ENCODE results near the gene EMC10.

The EMC10 gene

GRCh38 chr19:50501568-50502475 lies 25.5 kb downstream of the EMC10 start:
- peaks cover 1% of the 10 kb centered on the region for H3K4me1 Mint-ChIP-seq (ENCODE audit: low read depth)
- H3K27me3 Mint-ChIP-seq = no peaks in the 10 kb centered on the region
- peaks cover 15% of the 10 kb centered on the region for H3K36me3 Mint-ChIP-seq (ENCODE audit: low read depth)
- H3K9me3 Mint-ChIP-seq = no peaks in the 10 kb centered on the region
- no peak overlapping the region for H3K4me3 Mint-ChIP-seq
- H3K27ac Mint-ChIP-seq = no peak overlapping the region
- intact Hi-C loops (cut with micrococcal nuclease) = no loop called here

DNA sequence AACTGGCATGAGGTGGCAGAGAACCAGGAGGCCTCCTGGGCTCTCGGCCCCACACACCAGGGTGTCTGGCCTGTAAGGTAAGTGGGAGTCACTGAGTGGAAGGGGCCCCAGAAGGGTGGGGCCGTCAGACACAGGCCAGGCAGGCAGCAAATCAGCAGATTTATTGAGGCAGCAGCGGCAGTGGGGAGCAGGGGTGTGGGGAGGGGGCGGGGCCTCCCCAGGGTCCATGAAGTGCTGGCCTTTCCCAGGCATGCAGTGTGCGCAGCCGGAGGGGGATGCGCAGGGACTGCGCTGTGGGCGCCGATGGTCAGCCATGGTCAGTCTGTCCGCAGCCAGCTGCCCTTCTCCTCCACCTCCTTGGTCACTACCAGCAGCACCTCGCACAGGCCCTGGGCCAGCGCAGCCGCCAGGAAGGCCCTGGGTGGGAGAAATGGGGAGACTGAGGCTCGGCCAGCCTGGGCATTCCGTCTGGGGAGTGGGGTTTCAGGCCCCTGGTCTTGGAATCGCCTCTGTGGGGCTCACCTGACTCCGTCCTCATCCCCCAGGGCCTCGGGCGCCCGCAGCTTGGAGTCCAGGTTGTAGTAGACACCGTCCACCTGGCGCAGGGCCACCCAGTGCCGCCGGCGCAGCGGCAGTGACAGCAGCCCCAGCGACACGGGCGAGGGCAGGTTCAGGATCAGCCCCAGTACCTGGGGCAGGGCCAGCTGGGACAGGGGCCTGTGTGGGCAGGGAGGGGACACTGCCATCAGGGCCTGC lies 29.7 kb downstream of the EMC10 start:
- Mint-ChIP-seq H3K4me3 (no peak overlapping the region), H3K9me3 (no peaks in the 10 kb centered on the region), H3K36me3 (ENCODE audit: low read depth) (peaks cover 50% of the 10 kb centered on the region), H3K27me3 (no peaks in the 10 kb centered on the region), H3K4me1 (ENCODE audit: low read depth) (peaks cover 34% of the 10 kb centered on the region), H3K27ac (no peak overlapping the region)
- intact Hi-C loops (cut with micrococcal nuclease) = no loop called here

GRCh38 chr19:50506700-50507099 lies 30.4 kb downstream of the EMC10 start:
- Mint-ChIP-seq H3K27me3 (no peaks in the 10 kb centered on the region), H3K9me3 (no peaks in the 10 kb centered on the region), H3K4me3 (no peak overlapping the region), H3K4me1 (ENCODE audit: low read depth) (peaks cover 41% of the 10 kb centered on the region), H3K36me3 (ENCODE audit: low read depth) (peaks cover 53% of the 10 kb centered on the region), H3K27ac (no peak overlapping the region)
- intact Hi-C loops (cut with micrococcal nuclease) = no loop called here

DNA sequence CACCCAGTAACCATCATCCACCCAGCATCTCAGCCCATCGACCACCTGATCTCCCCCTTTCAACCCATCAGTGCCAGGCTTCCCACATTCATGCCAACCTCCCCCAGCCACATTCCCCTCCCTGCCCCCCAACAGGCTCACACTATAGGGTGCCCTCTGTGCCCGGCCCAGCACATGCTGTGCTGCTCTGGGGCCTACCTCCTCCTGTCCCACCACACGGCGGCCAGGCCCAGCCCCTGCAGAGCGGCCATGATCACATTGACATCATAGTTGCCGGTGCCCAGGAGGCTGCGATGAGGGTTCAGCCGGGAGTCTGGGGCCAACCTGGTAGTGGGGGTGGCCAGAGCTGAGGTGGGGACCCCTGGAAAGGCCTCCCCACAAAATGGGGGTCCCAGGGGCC lies 31.1 kb downstream of the EMC10 start:
- Mint-ChIP-seq H3K4me3 (no peak overlapping the region), H3K27ac (no peak overlapping the region), H3K4me1 (ENCODE audit: low read depth) (peaks cover 42% of the 10 kb centered on the region), H3K27me3 (no peaks in the 10 kb centered on the region), H3K9me3 (no peaks in the 10 kb centered on the region), H3K36me3 (ENCODE audit: low read depth) (peaks cover 53% of the 10 kb centered on the region)
- intact Hi-C loops (cut with micrococcal nuclease) = no loop called here

DNA sequence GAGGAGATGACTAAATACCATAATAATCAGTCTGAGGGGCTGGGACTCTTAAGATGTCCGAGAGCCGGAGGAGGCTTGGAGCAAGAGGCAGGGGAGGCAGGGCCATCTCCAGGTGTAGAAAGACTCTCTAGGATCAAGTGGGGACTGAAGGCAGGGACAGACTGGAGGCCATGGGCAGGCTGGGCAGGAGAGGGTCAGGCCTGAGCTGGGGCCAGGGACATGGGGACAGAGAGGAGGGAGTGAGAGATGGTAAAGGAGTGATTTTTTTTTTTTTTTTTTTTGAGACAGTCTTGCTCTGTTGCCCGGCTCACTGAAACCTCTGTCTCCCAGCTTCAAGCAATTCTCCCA lies 32.5 kb downstream of the EMC10 start:
- peak overlapping the region; percentile 8 for H3K27ac Mint-ChIP-seq
- H3K9me3 Mint-ChIP-seq = no peaks in the 10 kb centered on the region
- H3K36me3 Mint-ChIP-seq (ENCODE audit: low read depth) = peaks cover 53% of the 10 kb centered on the region
- peaks cover 6% of the 10 kb centered on the region for H3K27me3 Mint-ChIP-seq
- intact Hi-C loops (cut with micrococcal nuclease) = no loop called here
- H3K4me1 Mint-ChIP-seq (ENCODE audit: low read depth) = peaks cover 42% of the 10 kb centered on the region
- H3K4me3 Mint-ChIP-seq = no peak overlapping the region

DNA sequence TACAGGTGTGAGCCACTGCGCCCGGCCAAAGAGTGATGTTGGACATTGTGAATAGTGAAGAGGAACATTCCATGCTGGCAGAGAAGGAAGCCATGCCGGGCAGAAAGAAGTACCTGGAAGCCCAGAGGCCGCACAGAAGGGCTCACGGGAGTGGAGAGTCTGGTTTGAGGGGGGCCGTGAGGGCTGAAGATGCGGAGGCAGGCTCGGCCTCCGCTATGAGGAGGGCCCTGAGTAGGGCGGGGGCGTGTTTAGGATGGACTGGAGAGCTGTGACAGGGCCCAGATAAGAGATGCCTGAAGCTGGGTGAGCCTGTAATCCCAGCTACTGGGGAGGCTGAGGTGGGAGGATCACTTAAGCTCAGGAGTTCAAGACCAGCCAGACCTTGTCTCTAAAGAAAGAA lies 33.1 kb downstream of the EMC10 start:
- intact Hi-C loops (cut with micrococcal nuclease) = no loop called here
- peaks cover 42% of the 10 kb centered on the region for H3K4me1 Mint-ChIP-seq (ENCODE audit: low read depth)

DNA sequence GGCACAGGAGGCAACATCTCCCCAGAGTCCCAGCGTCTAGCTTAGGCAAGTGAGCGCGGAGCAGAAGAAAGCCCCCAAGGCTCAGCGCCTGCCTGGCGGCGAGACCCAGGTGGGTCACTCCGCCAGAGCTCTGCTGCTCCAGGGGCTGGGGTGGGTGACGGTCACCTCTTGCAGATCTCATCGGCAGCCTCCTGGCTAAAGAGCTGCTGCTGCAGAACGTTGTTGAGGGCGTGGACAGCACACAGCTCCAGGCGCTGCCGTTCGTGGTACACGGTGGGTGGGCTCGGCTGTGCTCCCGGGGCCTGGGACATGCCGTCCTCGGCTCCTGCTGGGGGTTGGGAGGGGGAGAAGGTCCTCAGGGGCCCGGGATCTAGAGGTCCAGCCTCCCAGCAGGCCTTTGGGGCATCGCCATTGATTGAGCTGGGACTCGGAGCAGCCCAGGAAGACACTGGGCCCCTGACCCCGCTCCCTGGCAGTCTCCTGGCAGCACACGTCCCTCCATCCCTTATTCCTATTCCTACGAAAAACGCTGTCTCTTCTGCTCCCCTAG lies 33.9 kb downstream of the EMC10 start:
- Mint-ChIP-seq H3K4me3 (peak overlapping the region; percentile 72), H3K27ac (peak overlapping the region; percentile 84), H3K36me3 (ENCODE audit: low read depth) (peaks cover 53% of the 10 kb centered on the region), H3K9me3 (no peaks in the 10 kb centered on the region), H3K4me1 (ENCODE audit: low read depth) (peaks cover 42% of the 10 kb centered on the region), H3K27me3 (peaks cover 18% of the 10 kb centered on the region)
- intact Hi-C loops (cut with micrococcal nuclease) = no loop called here

More for the DNA sequence above, 33.1 kb downstream of the EMC10 start:
- Mint-ChIP-seq H3K9me3 (no peaks in the 10 kb centered on the region), H3K27ac (no peak overlapping the region), H3K4me3 (no peak overlapping the region), H3K36me3 (ENCODE audit: low read depth) (peaks cover 53% of the 10 kb centered on the region), H3K27me3 (peaks cover 11% of the 10 kb centered on the region)

DNA sequence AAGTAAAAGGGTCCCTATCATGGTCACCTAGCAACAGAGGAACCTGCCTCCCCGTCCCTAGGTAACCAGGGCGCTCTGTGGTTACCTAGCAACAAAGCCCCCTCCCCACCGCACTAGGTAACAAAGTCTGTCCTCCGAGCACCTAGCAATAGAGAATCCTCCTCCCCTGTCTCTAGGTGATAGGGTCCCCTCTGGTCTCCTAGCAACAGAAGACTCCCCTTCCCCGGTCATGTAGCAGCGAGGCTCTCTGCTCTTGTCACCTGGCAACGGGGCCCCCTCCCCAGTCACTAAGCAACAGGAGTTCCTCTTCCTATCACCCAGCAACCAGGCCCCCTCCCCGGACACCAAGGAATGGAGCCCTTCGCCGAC lies 34.4 kb downstream of the EMC10 start:
- Mint-ChIP-seq H3K36me3 (ENCODE audit: low read depth) (peaks cover 50% of the 10 kb centered on the region), H3K4me3 (peak overlapping the region; percentile 72), H3K27ac (peak overlapping the region; percentile 84), H3K9me3 (no peaks in the 10 kb centered on the region), H3K27me3 (peaks cover 22% of the 10 kb centered on the region), H3K4me1 (ENCODE audit: low read depth) (peaks cover 42% of the 10 kb centered on the region)
- intact Hi-C loops (cut with micrococcal nuclease) = loop anchor here (1.0 kb wide), 1 partner anchor 34 kb away; the partner anchor contains the start of genes EMC10 and GARIN5A

DNA sequence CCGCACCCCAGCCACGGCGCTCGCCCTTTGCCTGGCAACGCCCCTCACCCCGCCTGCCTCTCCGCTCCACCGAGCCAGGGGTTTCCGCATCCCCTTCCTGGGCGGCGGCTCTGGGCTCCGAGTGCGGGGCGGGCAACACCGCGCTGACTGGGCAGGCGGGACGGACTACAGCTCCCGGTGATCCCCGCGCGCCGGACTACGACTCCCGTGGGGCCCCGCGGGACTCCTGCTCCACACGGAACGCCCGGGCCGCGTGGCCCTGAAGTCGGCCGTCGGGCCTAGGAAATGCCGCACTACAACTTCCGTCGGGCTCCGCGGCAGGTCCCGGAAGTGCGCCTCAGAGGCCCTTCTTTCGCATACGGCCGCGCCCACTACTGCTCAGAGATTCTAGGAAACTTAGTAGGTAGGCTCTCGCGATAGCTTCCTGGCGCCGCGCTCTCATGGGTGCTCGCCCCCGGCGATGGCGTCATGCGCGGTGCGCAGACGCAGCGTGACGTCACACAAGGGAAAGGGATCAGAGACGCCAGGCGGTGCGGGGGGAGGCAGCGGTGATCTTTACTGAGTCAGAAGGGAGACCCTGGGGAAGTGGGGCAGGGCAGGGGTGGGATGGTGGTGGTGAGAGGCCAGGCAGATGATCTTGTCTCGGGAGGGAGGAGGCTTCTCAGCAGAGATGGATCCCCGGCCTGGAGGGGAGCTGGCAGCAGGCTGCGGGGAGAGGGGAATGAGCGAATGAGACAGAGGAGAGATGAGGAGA lies 34.9 kb downstream of the EMC10 start, which contains the start of gene JOSD2:
TSS of gene JOSD2 (minus strand) at position 123 of the 754 bp plus-strand sequence. CDS start 760 bp downstream, outside the sequence.
- peaks cover 28% of the 10 kb centered on the region for H3K27me3 Mint-ChIP-seq

DNA sequence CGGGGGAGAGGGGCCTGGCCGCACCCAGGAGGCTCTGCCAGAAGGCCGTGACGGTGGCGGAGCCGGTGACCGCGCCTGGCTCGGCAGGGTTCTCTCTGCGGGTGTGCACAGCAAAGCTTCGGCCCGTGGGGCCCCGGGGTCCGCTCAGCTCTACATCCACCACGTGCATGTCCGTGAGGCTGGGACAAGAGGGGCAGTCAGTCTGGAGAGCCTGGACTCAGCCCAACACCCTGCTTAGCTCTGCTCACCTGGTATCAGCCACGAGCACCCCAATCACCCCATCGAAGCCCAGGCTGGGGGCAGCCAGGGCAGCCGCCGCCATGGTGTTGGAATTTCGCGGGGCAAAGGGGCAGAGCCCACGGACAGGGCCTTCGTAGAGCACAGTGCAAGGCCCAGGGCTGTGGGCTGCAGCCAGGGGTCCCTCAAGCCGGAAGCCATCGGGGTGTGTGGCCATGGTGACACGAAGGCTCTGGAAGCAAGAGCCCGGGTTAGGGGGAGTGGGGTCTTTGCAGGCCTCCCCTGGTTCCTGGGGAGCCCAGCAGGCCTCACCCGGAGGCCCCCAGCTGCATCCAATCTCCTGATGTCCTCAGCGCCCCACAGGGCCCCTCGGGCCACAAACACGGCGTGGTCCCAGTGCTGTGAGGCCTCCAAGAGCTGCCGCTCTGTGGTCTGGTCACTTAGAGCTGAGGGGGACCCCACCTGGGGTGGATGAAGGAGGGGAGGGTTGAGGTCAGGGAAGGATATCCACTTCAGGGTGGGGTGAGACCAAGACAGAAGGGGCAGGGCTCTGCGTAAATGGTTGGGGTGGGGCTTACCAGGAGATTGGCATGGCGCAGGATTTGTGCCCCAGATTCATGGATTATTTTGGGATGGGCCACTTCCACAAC lies 36.0 kb downstream of the EMC10 start:
- intact Hi-C loops (cut with micrococcal nuclease) = no loop called here
- peak overlapping the region; percentile 84 for H3K27ac Mint-ChIP-seq
- H3K9me3 Mint-ChIP-seq = no peaks in the 10 kb centered on the region
- H3K4me3 Mint-ChIP-seq = peak overlapping the region; percentile 72
- H3K27me3 Mint-ChIP-seq = peaks cover 32% of the 10 kb centered on the region
- H3K4me1 Mint-ChIP-seq (ENCODE audit: low read depth) = peaks cover 36% of the 10 kb centered on the region
- peaks cover 33% of the 10 kb centered on the region for H3K36me3 Mint-ChIP-seq (ENCODE audit: low read depth)

More for the DNA sequence above, 34.9 kb downstream of the EMC10 start, which contains the start of gene JOSD2:
- Mint-ChIP-seq H3K27ac (peak within 1 kb of the TSS; percentile 84), H3K9me3 (no peaks in the 10 kb centered on the region), H3K36me3 (ENCODE audit: low read depth) (peaks cover 44% of the 10 kb centered on the region), H3K4me3 (peak within 1 kb of the TSS; percentile 72), H3K4me1 (ENCODE audit: low read depth) (peaks cover 42% of the 10 kb centered on the region)
- intact Hi-C loops (cut with micrococcal nuclease) = loop anchor here (1.0 kb wide), 1 partner anchor 35 kb away; the partner anchor contains the start of genes EMC10 and GARIN5A

- H3K27me3 Mint-ChIP-seq = peaks cover 32% of the 10 kb centered on the region
- peaks cover 30% of the 10 kb centered on the region for H3K4me1 Mint-ChIP-seq (ENCODE audit: low read depth)
- peak overlapping the region; percentile 68 for H3K27ac Mint-ChIP-seq
- H3K4me3 Mint-ChIP-seq = no peak overlapping the region
- no peaks in the 10 kb centered on the region for H3K9me3 Mint-ChIP-seq
- peaks cover 25% of the 10 kb centered on the region for H3K36me3 Mint-ChIP-seq (ENCODE audit: low read depth)
- intact Hi-C loops (cut with micrococcal nuclease) = no loop called here
These were observed 36.9 kb downstream of the EMC10 start for GRCh38 chr19:50512999-50513745.

- H3K27ac Mint-ChIP-seq = peak within 1 kb of the TSS; percentile 68
- H3K36me3 Mint-ChIP-seq (ENCODE audit: low read depth) = peaks cover 18% of the 10 kb centered on the region
- H3K27me3 Mint-ChIP-seq = peaks cover 36% of the 10 kb centered on the region
- H3K4me1 Mint-ChIP-seq (ENCODE audit: low read depth) = peaks cover 25% of the 10 kb centered on the region
- H3K9me3 Mint-ChIP-seq = no peaks in the 10 kb centered on the region
- intact Hi-C loops (cut with micrococcal nuclease) = no loop called here
- no peak within 1 kb of the TSS for H3K4me3 Mint-ChIP-seq
These were observed 37.5 kb downstream of the EMC10 start, which contains the start of gene ASPDH for GRCh38 chr19:50513746-50514345. ASPDH (minus strand) TSS chr19:50513913; CDS start chr19:50513823, 90 bp downstream.

Data from dendritic cell treated with granulocyte-macrophage colony-stimulating factor and Interleukin-4, amounts not matched to agents 40 ng/mL and 50 ng/mL, for 4 days (primary cell).